Dermis microvascular lymphatic vessel endothelial cell (primary cell): ENCODE measurements around the gene STMN1. TPM values are rescaled to one million over a fixed set of nuclear protein-coding genes. Genes with fewer than 3 reads are reported as not detected.
A peak's percentile ranks its signal among the peaks of the same experiment; 100 is the strongest.

ENCODE experiments used
- DNase-seq, 2 donors: peaks; one replicate each; pipeline versions ENCODE4 v3.0.0 to v3.0.0-alpha.2; 2010; ENCODE audit warnings: low read depth in 2 of 2
- total RNA-seq: library from RNA; depleted of rRNA; stranded (reverse); fragments of >200 nt; gene quantifications from 2 replicates; pipeline ENCODE4 v1.2.1, GENCODE V29; 2014

STMN1 gene
- total RNA-seq, 1 donor from 2014 or later: 144 TPM

DNA sequence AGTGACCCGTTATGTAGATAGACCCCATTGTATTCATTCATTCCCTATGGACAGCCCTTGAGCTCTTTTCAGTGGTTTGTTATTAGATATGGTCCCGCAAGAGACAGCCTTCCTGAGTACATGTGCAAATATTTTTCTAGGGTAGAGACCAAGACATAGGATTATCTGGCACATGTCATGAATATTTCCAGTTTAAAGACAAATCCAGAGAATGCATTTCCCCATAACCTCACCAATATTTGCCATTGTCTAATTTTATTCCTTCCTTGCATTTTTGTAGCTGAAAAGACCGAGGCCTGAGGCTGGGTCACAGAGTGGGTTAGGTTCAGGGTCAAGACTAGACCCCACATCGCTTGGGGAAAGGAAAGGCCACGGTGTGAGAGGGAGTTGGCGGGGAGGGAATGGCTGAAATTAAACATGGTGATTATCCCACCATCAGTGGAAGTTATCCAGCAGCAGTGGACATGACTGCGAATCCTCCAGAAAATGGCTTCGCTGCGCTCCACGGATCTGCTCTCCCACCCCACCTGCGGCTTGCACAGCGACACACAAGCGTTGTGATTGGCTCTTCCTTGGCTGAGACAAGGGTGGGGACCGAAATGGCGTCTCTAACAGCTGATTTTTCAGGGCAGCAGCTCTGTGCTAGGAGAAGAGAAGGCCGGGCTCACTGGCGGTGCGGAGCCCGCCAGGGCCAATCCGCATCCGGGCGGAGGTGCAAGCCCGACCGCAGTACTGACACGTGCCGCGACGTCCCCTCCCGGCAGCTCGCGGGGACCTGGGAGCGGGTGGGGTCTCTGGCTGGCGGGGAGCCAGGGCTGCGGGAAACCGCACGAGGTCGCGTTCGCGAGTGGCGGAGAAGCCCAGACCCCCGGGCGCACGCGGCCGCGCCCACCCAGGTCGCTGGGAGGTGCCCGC, 16.1 kb upstream of the STMN1 start:
- DNase-seq: peak in 1 of 2 donors; percentile 31

DNA sequence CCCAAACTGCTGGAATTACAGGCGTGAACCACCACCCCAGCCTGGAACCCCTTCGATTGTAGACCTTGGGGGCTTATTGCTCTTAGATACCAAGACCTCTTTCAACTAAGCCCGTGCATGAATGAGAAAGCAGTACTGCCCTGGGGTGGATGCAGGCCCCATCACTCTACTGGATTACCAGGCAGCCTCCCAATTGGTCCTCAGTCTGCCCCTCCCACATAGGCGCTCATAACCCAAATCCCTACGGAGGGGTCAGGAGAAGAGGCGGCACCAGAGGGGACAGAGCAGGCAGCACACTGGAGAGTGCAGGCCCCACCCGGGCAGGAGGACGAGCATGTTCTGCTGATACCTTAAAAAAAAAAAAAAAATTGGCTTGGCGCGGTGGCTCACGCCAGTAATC, 12.4 kb upstream of the STMN1 start:
- DNase-seq: no peak

DNA sequence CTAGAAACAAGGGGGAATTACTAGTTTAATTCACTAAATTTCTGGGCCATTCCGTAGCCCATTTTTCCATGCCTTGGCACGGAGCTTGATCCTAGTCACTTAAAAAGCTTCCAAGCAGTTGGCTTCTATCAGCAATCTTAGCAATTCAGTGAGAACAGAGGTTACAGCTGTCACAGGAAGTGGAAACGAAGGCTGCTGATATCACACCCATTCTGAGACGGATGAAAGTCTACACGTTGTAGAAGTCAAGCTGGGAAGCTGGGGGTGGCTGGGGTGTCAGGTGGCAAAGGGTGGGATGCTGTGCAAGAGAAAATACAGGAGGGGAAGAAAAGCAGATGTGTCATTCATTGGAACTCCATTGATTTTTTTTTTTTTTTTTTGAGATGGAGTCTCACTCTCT, 11.8 kb upstream of the STMN1 start:
- DNase-seq: no peak

DNA sequence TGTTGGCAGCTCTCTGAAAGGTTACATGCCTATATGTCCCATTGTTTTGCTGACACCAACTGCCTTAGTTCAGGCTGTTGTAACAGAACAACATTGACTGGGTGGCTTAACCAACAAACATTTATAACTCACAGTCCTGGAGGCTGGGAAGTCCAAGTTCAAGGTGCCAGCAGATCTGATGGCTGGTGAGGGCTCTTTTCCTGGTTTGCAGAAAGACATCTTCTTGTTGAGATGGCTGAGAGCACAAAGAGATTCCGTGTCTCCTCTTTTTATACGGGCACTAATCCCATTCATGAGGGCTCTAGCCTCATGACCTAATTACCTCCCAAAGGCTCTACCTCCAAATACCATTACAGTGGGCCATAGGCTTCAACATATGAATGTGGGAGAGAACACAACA, 10.2 kb upstream of the STMN1 start:
- no peak for DNase-seq

DNA sequence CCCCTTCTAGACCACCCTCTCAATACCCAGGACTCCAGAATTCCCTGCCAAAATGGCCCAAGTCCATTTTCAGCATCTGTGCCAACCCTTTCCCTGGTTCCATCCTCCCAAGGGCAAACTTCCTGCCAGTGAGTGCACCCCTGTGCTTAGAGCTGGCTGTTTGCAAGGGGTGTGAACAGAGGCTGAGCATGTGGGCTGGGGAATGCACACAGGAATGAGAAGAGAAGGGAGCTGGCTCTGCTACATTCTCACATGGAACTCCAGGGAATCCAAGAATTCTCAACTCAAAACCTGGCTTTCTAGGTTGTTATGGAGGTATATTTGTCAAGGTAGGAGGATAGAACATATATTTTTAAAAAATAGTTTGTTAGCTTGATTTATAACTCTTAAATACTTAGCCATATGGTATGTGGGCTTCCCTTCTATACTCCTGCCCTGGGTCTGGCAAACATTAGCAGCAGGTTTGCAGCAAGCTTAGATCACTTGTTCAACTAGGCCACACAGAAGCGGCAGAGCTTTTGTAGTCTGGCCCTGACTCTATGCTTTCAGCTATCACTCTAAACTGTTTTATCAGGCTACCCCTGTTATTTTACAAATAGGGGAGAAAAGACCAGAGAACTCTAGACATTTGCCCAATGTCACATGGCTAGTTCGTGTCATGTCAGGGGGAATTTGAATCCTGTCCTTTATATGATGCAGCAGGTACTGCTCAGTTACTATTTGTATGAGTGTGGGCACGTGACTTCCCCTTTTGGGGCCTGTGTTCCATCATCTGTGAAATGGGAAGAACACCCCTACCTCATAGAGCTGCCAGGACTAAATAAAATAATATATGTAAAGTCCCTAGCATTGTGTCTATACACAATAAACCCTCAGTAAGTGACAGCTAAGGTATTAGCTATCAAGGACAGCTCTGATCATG, 8.1 kb upstream of the STMN1 start:
- DNase-seq: no peak

DNA sequence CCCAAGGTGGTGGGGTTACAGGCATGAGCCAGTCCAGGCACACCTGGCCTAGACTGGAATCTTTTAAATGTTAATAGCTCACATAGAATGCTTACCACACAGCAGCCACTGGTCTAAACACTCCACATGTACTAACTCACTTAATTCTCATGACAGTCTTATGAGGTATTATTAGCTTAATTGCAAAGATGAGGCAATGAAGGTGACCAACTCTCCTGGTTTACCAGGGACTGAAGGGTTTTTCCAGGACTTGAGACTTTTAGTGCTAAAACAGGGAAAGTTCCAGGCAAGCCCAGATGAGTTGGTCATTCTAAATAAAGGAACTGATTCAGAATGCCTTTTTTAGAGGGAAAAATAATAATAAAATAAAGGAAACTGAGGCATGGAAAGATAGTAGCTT, 7.0 kb upstream of the STMN1 start:
- no peak for DNase-seq

DNA sequence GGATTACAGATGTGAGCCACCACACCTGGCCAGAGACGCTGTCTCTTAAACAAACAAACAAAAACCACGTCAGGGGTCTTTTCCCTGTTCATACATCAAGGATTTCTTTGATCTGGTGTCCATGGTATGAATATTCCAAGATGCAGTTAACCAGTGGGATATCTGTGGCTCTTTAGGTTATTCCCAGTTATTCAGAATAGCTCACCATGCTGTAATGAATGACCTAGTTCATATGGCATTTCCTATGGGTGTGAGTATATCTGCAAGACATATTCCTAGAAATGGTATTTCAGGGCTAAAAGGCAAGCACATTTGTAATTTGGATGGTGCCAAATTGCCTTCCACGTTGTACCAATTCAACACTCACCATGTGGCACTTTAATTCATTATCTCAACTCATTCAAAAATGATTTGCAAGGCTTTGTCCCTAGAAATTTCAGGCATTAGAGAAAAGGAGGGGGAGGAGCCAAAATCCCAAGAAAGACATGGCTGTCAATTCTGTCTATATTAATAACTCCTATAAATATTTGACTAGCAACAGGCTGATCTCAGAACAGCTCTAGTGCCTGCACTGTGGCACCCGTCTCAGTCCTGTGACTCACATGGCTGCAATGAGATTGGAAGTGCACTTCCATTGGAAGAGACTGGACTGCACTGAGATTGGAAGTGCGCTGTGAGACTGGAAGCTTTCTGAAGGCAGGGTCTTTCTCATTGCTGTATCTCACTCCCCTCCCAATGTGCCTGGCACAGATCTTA, 6.0 kb upstream of the STMN1 start:
- peak in 1 of 2 donors; percentile 42 for DNase-seq

DNA sequence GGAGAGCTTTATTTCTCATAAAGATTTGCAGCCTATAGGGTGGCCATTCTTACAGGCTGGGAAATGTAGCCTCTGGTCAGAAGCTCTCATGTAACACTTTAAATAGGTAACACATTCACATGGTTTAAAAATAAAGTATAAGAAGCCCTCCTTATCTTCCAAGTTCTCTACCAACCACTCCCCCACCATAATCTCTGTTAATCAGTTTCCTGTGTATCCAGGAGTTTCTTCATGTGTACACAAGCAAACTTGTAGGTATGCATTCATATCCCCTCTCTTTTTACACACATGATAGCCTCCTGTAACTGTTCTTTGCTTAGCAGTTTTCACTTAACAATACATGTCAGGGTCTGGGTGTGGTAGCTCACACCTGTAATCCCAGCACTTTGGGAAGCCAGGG, 4.9 kb upstream of the STMN1 start:
- DNase-seq: no peak

DNA sequence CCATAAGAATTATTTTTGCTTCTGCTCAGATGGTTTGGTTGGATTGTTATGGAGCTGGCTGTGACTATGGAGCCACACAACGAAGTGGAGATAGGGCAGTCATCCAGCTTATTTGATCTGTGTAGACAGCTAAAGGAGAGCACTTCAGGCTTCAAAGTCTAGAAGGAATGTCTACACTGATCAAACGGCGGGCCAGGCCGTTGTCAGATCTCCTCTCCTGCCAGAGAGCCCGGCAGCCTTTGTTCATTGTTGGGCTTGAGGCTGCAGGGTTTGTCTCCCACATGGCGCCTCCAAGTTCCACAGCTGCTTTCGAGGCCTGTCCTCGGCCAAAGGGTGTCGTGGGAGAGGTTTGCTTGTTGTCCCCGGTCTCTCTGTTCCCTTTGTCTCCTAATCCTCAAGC, 2.8 kb upstream of the STMN1 start:
- DNase-seq: no peak

DNA sequence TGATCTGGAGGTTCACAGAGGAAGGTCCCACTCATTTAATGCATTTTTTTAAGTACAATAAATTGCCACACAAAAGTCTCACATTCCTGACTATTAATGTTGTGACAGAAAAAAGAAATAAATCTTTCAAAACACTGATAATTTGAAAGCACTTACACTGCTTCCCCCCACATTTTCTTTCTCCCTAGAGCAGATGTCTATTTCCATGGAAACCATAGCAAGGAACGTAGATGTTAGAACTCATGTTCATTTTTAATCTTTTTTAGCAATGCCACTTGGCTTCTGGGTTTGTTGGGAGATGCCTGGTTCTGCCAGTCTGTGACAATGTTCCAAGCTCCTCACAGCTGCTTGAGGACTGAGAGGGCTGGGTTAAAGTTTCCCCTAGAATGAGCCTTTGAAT, 1.9 kb upstream of the STMN1 start:
- no peak for DNase-seq

DNA sequence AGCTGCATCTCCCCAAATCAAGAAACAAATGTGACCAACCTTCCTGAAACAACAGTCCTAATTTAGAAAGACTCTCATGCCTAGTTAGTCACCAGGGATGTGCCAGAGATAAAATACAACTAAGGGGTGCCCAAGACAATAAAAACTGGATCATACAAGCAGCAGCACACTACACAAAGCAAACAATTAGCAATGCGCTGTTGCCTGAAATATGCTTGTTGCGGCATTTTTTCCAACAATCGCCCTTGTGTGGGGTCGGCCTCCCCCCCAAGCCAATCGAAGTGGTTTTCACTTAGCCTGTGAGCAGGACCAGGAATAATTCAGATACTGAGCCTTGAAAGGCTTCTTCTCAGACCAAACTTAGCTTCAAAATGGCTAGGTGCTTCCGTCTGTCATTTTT, 1.4 kb upstream of the STMN1 start:
- DNase-seq: no peak

DNA sequence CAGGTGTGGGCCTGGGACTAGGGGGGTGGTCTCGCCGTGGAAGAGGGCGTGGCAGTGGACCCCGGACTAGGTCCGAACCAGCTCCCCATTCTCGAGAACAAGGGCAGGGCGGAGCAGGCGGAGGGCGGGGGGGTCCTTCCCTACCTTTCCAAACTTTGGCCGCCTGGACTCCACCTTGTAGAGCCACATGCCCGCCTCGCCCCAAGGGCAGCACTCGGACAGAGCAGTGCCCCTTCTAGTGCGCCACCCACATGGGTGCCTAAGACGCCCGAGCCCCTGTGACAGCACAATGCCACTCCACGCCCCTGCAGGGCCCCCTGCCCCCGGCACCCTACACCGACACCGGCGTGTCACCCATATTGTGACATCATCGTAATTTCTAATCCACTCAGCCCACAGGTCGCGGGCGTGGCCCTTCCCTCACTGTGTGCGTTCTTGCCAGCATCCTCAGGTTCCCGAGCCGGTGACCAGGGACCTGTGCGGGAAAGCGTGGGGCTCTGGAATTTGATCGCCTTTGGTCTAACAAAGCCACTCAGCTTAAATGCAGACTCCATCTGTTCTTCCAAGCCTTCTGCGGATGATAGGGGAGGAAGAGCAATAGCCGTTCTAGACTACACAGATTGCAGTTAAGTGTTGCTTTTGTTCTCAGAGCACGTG, 553 bp upstream of the STMN1 start:
- no peak for DNase-seq

DNA sequence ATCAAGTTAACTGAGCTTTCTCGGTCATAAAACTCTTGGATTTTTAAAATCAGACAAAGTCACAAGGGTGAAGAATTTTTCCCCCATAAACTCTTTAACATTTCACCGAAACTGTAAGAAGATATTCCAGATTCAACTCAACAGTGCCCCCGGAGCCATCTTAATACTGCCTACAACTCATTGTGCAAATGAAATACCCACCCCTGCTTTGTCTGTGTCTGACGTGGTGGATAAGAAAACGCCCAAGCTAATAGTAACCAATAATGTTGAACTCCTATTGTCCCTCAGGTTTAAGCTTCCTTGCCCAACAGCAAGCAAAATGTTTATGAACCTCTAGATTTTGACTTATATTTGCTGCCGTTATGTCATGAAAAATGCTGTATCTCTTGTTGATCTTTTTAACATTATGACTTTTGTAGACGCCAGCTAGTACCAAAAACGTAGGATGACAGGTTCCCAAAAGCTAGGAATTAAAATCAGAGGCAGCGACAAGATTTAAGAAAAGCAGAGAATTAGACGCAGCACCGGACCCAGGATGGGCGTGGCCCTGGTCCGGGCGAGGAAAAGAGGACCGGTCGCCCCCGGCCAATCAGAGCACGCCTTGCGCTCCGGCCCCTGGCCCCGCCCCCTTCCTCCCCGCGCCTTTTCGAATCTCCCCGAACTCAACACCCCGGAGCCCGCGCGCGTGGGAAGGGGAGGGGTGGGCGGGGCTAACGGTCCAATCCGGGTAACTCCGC, 1.1 kb downstream of the STMN1 start:
- DNase-seq: peak; percentile 68 to 92

DNA sequence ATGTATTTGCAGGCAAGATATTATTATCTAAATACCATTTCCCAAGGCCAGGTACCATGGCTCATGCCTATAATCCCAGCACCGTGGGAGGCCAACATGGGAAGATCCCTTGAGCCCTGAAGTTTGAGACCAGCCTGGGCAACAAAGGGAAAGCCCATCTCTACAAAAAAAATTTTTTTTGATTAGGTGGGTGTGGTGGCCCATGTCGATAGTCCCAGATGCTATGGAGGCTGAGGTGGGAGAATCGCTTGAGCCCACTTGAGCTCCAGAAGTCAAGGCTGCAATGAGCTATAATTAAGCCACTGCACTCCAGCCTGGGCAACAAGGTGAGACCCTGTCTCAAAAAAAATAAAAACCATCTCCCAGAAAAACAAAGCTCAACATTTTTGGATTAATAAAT, 2.2 kb downstream of the STMN1 start:
- no peak for DNase-seq

DNA sequence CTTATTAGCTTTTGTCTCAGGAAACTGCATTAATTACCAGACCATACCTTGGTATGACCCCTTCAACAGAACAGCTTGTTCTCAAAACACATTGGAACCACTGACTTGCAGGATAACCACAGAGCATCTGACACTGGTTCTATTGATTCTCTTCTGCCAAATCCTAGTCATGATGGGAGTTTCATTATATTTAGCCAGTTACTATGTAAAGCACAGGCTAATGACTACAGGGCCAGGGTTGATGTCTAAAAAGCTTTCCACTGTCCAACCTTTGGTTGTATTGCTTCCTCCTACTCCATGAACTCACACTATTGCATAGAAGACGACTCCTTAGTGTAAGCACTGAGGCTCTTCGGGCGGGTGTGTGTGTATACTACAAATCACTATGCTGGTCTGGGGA, 3.8 kb downstream of the STMN1 start:
- DNase-seq: no peak

DNA sequence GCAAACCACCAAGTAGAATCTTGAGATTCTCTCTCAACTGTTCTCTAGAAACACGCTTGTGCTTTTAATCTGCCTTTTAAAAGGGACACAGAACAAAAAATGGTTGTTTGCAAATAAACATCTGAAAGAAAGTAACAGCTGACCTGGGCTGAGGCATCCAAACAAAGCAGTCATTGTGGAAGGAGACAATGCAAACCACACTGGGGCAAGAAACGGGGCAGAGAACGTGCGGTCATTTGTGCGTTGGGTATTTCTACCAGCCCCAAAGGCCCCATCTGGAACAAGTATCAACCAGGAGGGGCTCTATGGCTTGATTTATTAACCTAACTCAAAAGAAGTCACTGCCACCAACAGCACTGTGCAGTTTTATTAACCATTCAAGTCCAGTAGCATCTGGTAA, 6.0 kb downstream of the STMN1 start:
- no peak for DNase-seq

DNA sequence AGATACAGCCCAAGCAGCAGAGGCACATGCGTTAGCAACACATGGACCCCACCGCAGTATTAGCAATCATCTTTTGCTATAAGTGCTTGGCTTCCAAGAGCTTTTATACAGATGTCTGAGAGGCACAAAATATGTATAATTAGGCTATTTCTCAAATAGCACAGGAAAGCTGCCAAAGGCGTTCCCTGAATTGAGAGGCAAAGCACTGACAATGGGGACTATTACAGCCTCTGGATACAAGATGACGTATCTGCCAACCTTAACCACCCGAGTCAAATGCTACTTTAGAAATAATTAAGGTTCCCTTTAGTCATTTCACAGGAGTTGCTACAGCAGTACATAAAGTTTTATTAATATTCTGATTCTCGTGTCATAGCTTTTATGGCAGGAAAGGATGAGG, 6.4 kb downstream of the STMN1 start:
- no peak for DNase-seq

DNA sequence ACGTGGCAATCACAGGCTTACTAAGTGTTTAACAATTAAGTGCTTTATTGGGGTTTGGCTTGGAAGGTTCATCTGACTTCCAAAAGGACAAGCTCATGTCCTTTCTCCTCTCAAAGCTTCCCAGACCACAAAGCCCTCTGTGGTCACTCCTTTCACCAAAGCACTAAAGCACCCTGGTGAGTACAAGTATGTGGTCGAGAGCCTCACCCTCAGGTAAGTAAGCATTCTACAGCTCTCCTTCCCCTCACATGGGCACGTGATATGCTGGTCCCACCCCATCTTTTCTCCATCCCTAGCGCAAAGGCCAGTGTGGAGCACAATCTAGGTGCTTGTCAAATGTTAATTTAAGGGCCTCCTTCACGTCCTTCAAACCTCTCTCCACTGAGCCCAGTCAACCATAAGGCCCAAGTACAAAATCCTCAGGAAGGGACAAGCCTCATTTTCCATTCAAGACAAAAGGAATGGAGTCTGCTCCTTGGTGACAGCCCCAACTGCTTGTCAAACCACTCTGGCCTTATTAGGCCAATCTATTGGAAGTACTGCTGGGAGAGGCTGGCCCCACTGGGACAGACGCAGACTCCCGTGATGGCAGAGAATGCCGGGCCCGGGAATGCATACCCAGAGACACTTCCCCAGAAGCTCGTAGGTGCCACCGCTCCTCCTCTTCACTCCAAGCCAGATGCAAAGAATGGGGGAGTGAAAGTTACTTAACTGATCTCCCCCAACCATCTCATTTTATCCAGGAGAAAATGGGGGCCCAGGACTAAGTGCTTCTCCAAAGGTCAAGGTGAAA, 7.8 kb downstream of the STMN1 start:
- DNase-seq: no peak

DNA sequence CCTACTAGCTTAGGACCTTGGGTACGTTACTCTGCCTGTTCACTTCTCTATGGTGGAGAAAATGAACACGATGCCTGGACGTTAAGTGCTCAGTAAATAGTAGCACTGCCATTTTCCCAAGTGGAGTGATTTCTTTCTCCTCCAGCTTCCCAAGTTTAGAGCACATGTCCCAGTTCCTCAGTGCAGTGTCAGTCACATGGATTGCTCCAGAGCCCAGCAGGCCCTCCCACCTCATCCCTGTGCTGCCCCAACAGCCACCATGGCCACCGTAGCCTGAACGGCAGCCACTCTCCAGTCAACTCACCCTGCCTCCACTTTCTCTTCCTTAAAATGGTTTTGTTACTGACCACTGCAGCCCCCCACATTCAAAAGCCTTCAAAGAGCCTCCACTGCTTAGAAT, 8.5 kb downstream of the STMN1 start:
- DNase-seq: no peak

DNA sequence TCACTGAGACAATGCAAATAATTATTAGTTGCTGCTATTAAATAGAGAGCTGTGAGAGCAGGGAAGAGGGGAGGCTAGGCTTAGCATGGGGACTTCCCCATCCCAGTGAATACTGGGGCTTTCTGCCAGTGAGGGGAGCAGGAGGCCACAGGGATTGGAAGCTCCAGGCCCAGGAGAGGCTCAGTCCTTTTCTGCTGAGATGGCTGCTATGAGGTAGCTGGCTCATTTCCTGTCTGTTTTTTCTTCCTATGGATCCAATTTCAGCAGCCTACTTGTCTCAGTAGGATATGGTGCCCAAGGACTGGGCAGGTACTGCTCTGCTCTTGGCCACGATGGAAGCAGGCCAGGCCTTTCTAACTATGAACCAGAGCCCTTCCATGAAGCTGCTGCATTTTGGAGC, 10.0 kb downstream of the STMN1 start:
- DNase-seq: peak in 1 of 2 donors; percentile 56
